H1 (cell line): Measurements from ENCODE around the gene C1orf210. TPM values are rescaled to one million over a fixed set of nuclear protein-coding genes. Genes with fewer than 3 reads are reported as not detected.

Experiments used
- CTCF ChIA-PET: fragments of 300-600 bp; sonication (Branson Sonifier 250); formaldehyde crosslinking; loops from one replicate; lab custom pipeline; 2021; ENCODE audit not compliant: partially characterized antibody; lab: Charles Lee
- POLR2A ChIA-PET: fragments of 300-600 bp; sonication (Branson Sonifier 250); formaldehyde crosslinking; loops from one replicate; lab custom pipeline; 2021; ENCODE audit warnings: inconsistent platforms; ENCODE audit not compliant: partially characterized antibody; lab: Charles Lee
- DNase-seq, 2 experiments: peaks; one replicate each; pipeline versions ENCODE4 v3.0.0 to v3.0.0-alpha.2; 2010 to 2022; ENCODE audit warnings: low spot score in 2 of 2, low read depth in 1 of 2, mixed read lengths in 1 of 2
- FAIRE-seq: peaks from 2 replicates; lab custom pipeline; 2011; peaks lifted over from hg19 to GRCh38; lab: Jason Lieb, UNC
- H2AFZ ChIP-seq: 2 replicates; pipeline ENCODE4 v1.8.1; 2012; ENCODE audit warnings: low read length, inconsistent platforms
- H2AK5ac ChIP-seq: 2 replicates; pipeline ENCODE4 v1.6.1; 2013; ENCODE audit warnings: low read depth, low read length
- H2BK120ac ChIP-seq: replicated peaks from 2 replicates; pipeline ENCODE3; 2013; ENCODE audit warnings: low read depth, low read length, inconsistent platforms
- H2BK12ac ChIP-seq: 2 replicates; pipeline ENCODE4 v1.6.1; 2013; ENCODE audit warnings: low read depth, low read length
- H2BK15ac ChIP-seq: 2 replicates; pipeline ENCODE4 v1.6.1; 2013; ENCODE audit warnings: low read length
- H2BK20ac ChIP-seq: 2 replicates; pipeline ENCODE4 v1.6.1; 2013; ENCODE audit warnings: low read length
- H2BK5ac ChIP-seq: 2 replicates; pipeline ENCODE4 v1.6.1; 2013; ENCODE audit warnings: low read depth, low read length
- H3K14ac ChIP-seq: 2 replicates; pipeline ENCODE4 v1.6.1; 2013; ENCODE audit warnings: inconsistent platforms; ENCODE audit not compliant: insufficient read length
- H3K18ac ChIP-seq: 2 replicates; pipeline ENCODE4 v1.6.1; 2013; ENCODE audit warnings: low read length; ENCODE audit errors: extremely low read depth
- H3K23ac ChIP-seq: 2 replicates; pipeline ENCODE4 v1.6.1; 2013; ENCODE audit warnings: inconsistent platforms; ENCODE audit not compliant: insufficient read length
- H3K23me2 ChIP-seq: 2 replicates; pipeline ENCODE4 v1.6.1; 2013; ENCODE audit warnings: low read depth, low read length
- H3K27ac ChIP-seq: 2 replicates; pipeline ENCODE4 v1.6.1; 2011; ENCODE audit warnings: low read depth, low read length, inconsistent platforms
- H3K27me3 ChIP-seq, 4 experiments: replicated peaks in 1 of 4; 1 replicate in 1 of 4; 2 replicates in 3 of 4; pipeline versions ENCODE4 v1.6.1 to v1.8.1; 2011 to 2013; ENCODE audit warnings: low read length in 3 of 4, mild to moderate bottlenecking in 3 of 4, inconsistent platforms in 2 of 4, mixed read lengths in 2 of 4, moderate library complexity in 1 of 4; ENCODE audit not compliant: control insufficient read depth in 3 of 4, insufficient read depth in 3 of 4; ENCODE audit errors: extremely low read depth in 1 of 4
- H3K36me3 ChIP-seq, 4 experiments: 2 replicates each; pipeline versions ENCODE4 v1.6.1 to v1.8.1; 2011 to 2013; ENCODE audit warnings: mild to moderate bottlenecking in 4 of 4, low read length in 3 of 4, moderate library complexity in 2 of 4, control low read depth in 1 of 4, inconsistent platforms in 1 of 4; ENCODE audit not compliant: insufficient read depth in 4 of 4, control insufficient read depth in 2 of 4
- H3K4ac ChIP-seq: replicated peaks from 2 replicates; pipeline ENCODE3; 2013; ENCODE audit warnings: low read length, low read depth, mixed read lengths, inconsistent platforms; ENCODE audit not compliant: insufficient read length
- H3K4me1 ChIP-seq, 4 experiments: replicated peaks in 1 of 4; 1 replicate in 1 of 4; 2 replicates in 3 of 4; pipeline versions ENCODE4 v1.6.1 to v1.8.1; 2011 to 2013; ENCODE audit warnings: low read length in 3 of 4, inconsistent platforms in 2 of 4, mixed read lengths in 1 of 4; ENCODE audit not compliant: insufficient read depth in 4 of 4, control insufficient read depth in 3 of 4
- H3K4me2 ChIP-seq, 2 experiments: 2 replicates each; pipeline versions ENCODE4 v1.6.1 to v1.8.1; 2011 to 2013; ENCODE audit warnings: low read depth in 2 of 2, low read length in 2 of 2, control low read depth in 1 of 2, inconsistent platforms in 1 of 2, mild to moderate bottlenecking in 1 of 2; ENCODE audit not compliant: insufficient read depth in 1 of 2
- H3K4me3 ChIP-seq, 4 experiments: fragments of 200-600, 300-600 bp in 1 of 4; sonication (generic), shearing (Covaris generic), sonication (Bioruptor Twin) in 1 of 4; 2 replicates each; pipeline versions ENCODE4 v1.5.1 to v1.8.1; 2011 to 2016; ENCODE audit warnings: low read length in 4 of 4, low read depth in 3 of 4, control low read depth in 2 of 4, inconsistent platforms in 2 of 4, mild to moderate bottlenecking in 2 of 4, mixed read lengths in 1 of 4, moderate library complexity in 1 of 4; ENCODE audit not compliant: insufficient read depth in 2 of 4; ENCODE audit errors: extremely low read depth in 1 of 4
- H3K56ac ChIP-seq: replicated peaks from 2 replicates; pipeline ENCODE3; 2013; ENCODE audit warnings: low read depth, mild to moderate bottlenecking, mixed read lengths, low read length, inconsistent platforms; ENCODE audit not compliant: insufficient read length
- H3K79me1 ChIP-seq: 2 replicates; pipeline ENCODE4 v1.6.1; 2013; ENCODE audit warnings: low read depth, low read length, control low read depth
- H3K79me2 ChIP-seq, 2 experiments: 2 replicates each; pipeline versions ENCODE4 v1.6.1 to v1.8.1; 2012 to 2013; ENCODE audit warnings: low read length in 2 of 2, mild to moderate bottlenecking in 2 of 2, inconsistent platforms in 1 of 2; ENCODE audit not compliant: insufficient read depth in 2 of 2, control insufficient read depth in 1 of 2
- H3K9ac ChIP-seq, 4 experiments: replicated peaks in 1 of 4; 1 replicate in 1 of 4; 2 replicates in 3 of 4; pipeline versions ENCODE4 v1.6.1 to v1.8.1; 2011 to 2013; ENCODE audit warnings: low read depth in 3 of 4, low read length in 3 of 4, control low read depth in 2 of 4, mild to moderate bottlenecking in 2 of 4, moderate library complexity in 2 of 4, inconsistent platforms in 1 of 4; ENCODE audit errors: extremely low read depth in 1 of 4
- H3K9me3 ChIP-seq, 2 experiments: 2 replicates each; pipeline versions ENCODE4 v1.6.1 to v1.8.1; 2012 to 2013; ENCODE audit warnings: mild to moderate bottlenecking in 2 of 2, moderate library complexity in 2 of 2, control low read depth in 1 of 2, inconsistent platforms in 1 of 2, low read depth in 1 of 2, low read length in 1 of 2, mixed read lengths in 1 of 2; ENCODE audit not compliant: insufficient read depth in 2 of 2
- H4K20me1 ChIP-seq, 2 experiments: replicated peaks in 1 of 2; 2 replicates each; pipeline versions ENCODE3 to v1.8.1; 2011 to 2013; ENCODE audit warnings: inconsistent platforms in 2 of 2, low read length in 2 of 2, mild to moderate bottlenecking in 1 of 2; ENCODE audit not compliant: insufficient read depth in 2 of 2, control insufficient read depth in 1 of 2
- H4K5ac ChIP-seq: 2 replicates; pipeline ENCODE4 v1.6.1; 2013; ENCODE audit warnings: low read length, low read depth, mixed read lengths, inconsistent platforms; ENCODE audit not compliant: insufficient read length
- H4K8ac ChIP-seq: 2 replicates; pipeline ENCODE4 v1.8.0; 2013; ENCODE audit warnings: mild to moderate bottlenecking, moderate library complexity, low read length, inconsistent platforms; ENCODE audit not compliant: insufficient read depth; ENCODE audit errors: extremely low read depth
- H4K91ac ChIP-seq: replicated peaks from 2 replicates; pipeline ENCODE3; 2013; ENCODE audit warnings: low read length, mixed read lengths, inconsistent platforms; ENCODE audit not compliant: insufficient read length
- CBX8 ChIP-seq: fragments of 300-800, 300-1000 bp; sonication (generic); IDR thresholded peaks from 2 replicates; pipeline ENCODE4 v1.7.1; 2016; ENCODE audit warnings: low read depth, low read length, borderline replicate concordance
- CEBPB ChIP-seq: IDR thresholded peaks from 2 replicates; pipeline ENCODE4 v1.6.1; 2012; ENCODE audit warnings: low read depth, low read length
- EZH2 ChIP-seq: fragments of 200-600 bp; sonication (generic); IDR thresholded peaks from 2 replicates; pipeline ENCODE4 v1.7.1; 2012; ENCODE audit warnings: low read depth, mild to moderate bottlenecking, moderate library complexity, low read length, inconsistent platforms; ENCODE audit not compliant: severe bottlenecking
- GABPA ChIP-seq: IDR thresholded peaks from 2 replicates; pipeline ENCODE4 v1.6.1; 2011; ENCODE audit warnings: mild to moderate bottlenecking, low read length, moderate library complexity, borderline replicate concordance; ENCODE audit not compliant: insufficient read depth
- JUND ChIP-seq: IDR thresholded peaks from 2 replicates; pipeline ENCODE4 v1.6.1; 2011; ENCODE audit warnings: mild to moderate bottlenecking, improper control_type of control experiment, low read length
- KDM5A ChIP-seq: fragments of 200-600 bp; IDR thresholded peaks from 2 replicates; pipeline ENCODE4 v1.7.1; 2012; ENCODE audit warnings: mild to moderate bottlenecking, low read length, inconsistent platforms, mixed read lengths
- PHF8 ChIP-seq: fragments of 200-600 bp; sonication (generic); conservative IDR thresholded peaks from 2 replicates; pipeline ENCODE4 v1.7.1; 2012; ENCODE audit warnings: low read depth, mild to moderate bottlenecking, inconsistent platforms, low read length, moderate library complexity
- RNF2 ChIP-seq: fragments of 200-900, 300-1000 bp; sonication (generic); IDR thresholded peaks from 2 replicates; pipeline ENCODE4 v1.7.1; 2016; ENCODE audit warnings: borderline replicate concordance, low read depth, mild to moderate bottlenecking, antibody characterized with exemption, low read length; ENCODE audit not compliant: poor library complexity, severe bottlenecking; ENCODE audit errors: missing control alignments
- SP1 ChIP-seq: IDR thresholded peaks from 2 replicates; pipeline ENCODE4 v1.6.1; 2011; ENCODE audit warnings: low read depth, low read length
- TEAD4 ChIP-seq: IDR thresholded peaks from 2 replicates; pipeline ENCODE4 v1.6.1; 2012; ENCODE audit warnings: low read depth, low read length, inconsistent platforms, mixed read lengths
- WGBS, 2 experiments: shearing (Covaris generic) in 1 of 2; methylation state at CpG; one replicate each; pipeline versions ENCODE4 v1.1.6 to v1.1.7; 2013 to 2015; ENCODE audit warnings: low lambda C conversion rate in 2 of 2, mixed read lengths in 2 of 2, inconsistent platforms in 1 of 2, low coverage in 1 of 2, missing lambda C conversion rate in 1 of 2; ENCODE audit not compliant: insufficient replicate concordance in 2 of 2, insufficient coverage in 1 of 2, insufficient read length in 1 of 2; ENCODE audit errors: extremely low coverage in 1 of 2, missing lambda C conversion rate in 1 of 2; 5-methylcytosine and 5-hydroxymethylcytosine counted together
- polyA plus RNA-seq, 7 experiments: library from polyadenylated mRNA; depleted of rRNA in 3 of 7; stranded (reverse) in 5 of 7; unstranded in 2 of 7; fragments of >200 nt in 5 of 7; fragments of 200-250 nt in 2 of 7; gene quantifications; 1 replicate in 5 of 7; 2 replicates in 1 of 7; 4 replicates in 1 of 7; pipeline versions ENCODE4 v1.2.1 to v1.2.3, GENCODE V29; 2011 to 2013; ENCODE audit warnings: missing spikeins in 2 of 7, mixed read lengths in 2 of 7
- total RNA-seq: library from RNA; stranded (reverse); fragmentation: NEBNext Ultra II Directional; extraction: Animal tissue kit (Norgen Biotek cat#: 25700); gene quantifications from 2 replicates; pipeline ENCODE4 v1.2.1, GENCODE V29; 2021
- TF ChIP-seq, protein P1 (sequence below): IDR thresholded peaks from 2 replicates; pipeline ENCODE4 v1.6.1; 2012; ENCODE audit warnings: low read length, inconsistent platforms

C1orf210 gene
- total and polyA plus RNA-seq, 2 of the 8 experiments (the other 6 are each of a cell fraction or from before 2014, with no cell fraction given): 12.0 to 27.9 TPM

DNA sequence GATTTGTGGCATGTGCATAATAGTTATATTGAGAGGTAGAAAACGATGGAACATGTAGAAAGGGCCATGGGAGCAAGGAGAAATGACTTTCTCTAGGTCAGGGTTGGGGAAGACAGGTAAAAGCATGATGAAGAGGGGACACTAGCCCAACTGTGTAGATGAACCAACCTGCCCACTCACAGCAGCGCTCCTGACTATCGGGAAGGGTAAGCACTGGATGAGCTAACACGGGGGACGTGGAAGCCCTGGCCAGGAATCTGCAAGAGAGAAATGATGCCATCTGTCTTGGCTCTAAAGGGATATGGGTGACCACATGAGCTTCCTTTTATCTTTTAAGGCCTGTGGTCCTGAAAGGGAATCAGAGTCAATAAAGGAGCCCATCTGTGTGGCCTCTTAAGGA, 51.8 kb downstream of the C1orf210 start:
- 84% methylated on average over 5 of the region's 5 CpGs; no CpG with 5 or more reads in 1 of the 2 experiments for WGBS, 2 experiments
- Histone ChIP-seq H3K23me2 (no peaks in the 10 kb centered on the region), H2BK12ac (no peak overlapping the region), H3K14ac (no peak overlapping the region), H3K56ac (no peak overlapping the region), H2BK20ac (no peak overlapping the region), H2AK5ac (no peak overlapping the region), H2AFZ (no peak overlapping the region), H3K18ac (no peak overlapping the region), H3K9ac (no peak overlapping the region), H3K79me2 (no peaks in the 10 kb centered on the region), H3K4me2 (no peak overlapping the region), H3K9me3 (no peaks in the 10 kb centered on the region), H3K4me1 (peaks cover 0 to 4% (median 3%) of the 10 kb centered on the region in 4 experiments; a peak in 2 of 7 replicates), H4K8ac (no peak overlapping the region), H3K4me3 (no peak overlapping the region), H3K27ac (no peak overlapping the region), H4K20me1 (no peaks in the 10 kb centered on the region), H3K23ac (no peak overlapping the region), H3K36me3 (no peaks in the 10 kb centered on the region), H4K91ac (no peak overlapping the region), H3K79me1 (no peaks in the 10 kb centered on the region; the same call in 1 of the 2 replicates), H2BK120ac (no peak overlapping the region), H2BK15ac (no peak overlapping the region), H2BK5ac (no peak overlapping the region), H3K27me3 (no peaks in the 10 kb centered on the region), H3K4ac (no peak overlapping the region), H4K5ac (no peak overlapping the region)
- FAIRE-seq (no peak), DNase-seq (no peak)
- CTCF ChIA-PET: interaction anchor here (0.8 to 1.9 kb wide), 6 partner anchors 16 to 257 kb away, joined by 3 to 5 read pairs (median 4); partner anchors contain the start of gene CDC20
- POLR2A ChIA-PET: interaction anchor here (1.1 to 1.8 kb wide), 2 partner anchors 125 to 182 kb away, joined by 3 to 5 read pairs; partner anchors contain the start of gene CDC20
- TF ChIP-seq CEBPB (no peak), EZH2 (no peak), KDM5A (no peak), CBX8 (no peak), SP1 (no peak), TEAD4 (no peak), JUND (no peak), PHF8 (no peak), GABPA (no peak), RNF2 (no peak)
- TF ChIP-seq, protein P1, sequence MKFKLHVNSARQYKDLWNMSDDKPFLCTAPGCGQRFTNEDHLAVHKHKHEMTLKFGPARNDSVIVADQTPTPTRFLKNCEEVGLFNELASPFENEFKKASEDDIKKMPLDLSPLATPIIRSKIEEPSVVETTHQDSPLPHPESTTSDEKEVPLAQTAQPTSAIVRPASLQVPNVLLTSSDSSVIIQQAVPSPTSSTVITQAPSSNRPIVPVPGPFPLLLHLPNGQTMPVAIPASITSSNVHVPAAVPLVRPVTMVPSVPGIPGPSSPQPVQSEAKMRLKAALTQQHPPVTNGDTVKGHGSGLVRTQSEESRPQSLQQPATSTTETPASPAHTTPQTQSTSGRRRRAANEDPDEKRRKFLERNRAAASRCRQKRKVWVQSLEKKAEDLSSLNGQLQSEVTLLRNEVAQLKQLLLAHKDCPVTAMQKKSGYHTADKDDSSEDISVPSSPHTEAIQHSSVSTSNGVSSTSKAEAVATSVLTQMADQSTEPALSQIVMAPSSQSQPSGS: no peak
